Fibroblast of the aortic adventitia (primary cell): Measurements from ENCODE around the gene LCE6A. TPM values are rescaled to one million over a fixed set of nuclear protein-coding genes. Genes with fewer than 3 reads are reported as not detected.

ENCODE experiments used
- DNase-seq: peaks from one replicate; pipeline ENCODE4 v3.0.0-alpha.2; 2010; ENCODE audit warnings: low read depth
- H3K4me3 ChIP-seq: 2 replicates; pipeline ENCODE4 v1.5.1; 2011; ENCODE audit warnings: low read depth, mild to moderate bottlenecking, control low read depth, low read length, moderate library complexity
- total RNA-seq: library from RNA; depleted of rRNA; stranded (reverse); fragments of >200 nt; gene quantifications from 2 replicates; pipeline ENCODE4 v1.2.3, GENCODE V29; 2012; ENCODE audit warnings: low replicate concordance
- TF ChIP-seq, protein P1 (sequence below): IDR thresholded peaks from 2 replicates; pipeline ENCODE4 v1.5.1; 2011; ENCODE audit warnings: mild to moderate bottlenecking, low read length, control low read depth, inconsistent platforms; ENCODE audit not compliant: insufficient read depth

Gene LCE6A, protein sequence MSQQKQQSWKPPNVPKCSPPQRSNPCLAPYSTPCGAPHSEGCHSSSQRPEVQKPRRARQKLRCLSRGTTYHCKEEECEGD
- not detected in 2 replicates for total RNA-seq

DNA sequence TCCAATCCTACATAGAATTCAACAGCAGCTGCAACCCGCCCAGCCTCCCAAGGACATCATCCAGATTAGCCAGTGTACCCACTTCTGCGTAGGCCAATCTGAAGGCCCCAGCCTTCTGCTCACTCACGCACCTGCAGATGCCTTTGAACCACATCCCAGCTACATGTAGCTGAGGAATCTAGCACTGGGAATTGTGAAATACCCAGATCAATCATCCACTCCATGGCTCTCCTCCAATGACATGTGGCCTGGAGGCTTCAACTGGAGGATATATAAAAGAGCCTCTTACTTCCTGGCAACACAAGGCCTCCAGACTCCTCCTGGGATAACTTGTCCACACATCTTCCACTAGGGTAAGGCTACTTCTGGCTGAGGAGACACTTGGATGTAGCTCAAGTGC lies at the start of gene LCE6A:
TSS of gene LCE6A (plus strand) at position 301 of the 400 bp plus-strand sequence. CDS start 665 bp downstream, outside the sequence.
- TF ChIP-seq, protein P1, sequence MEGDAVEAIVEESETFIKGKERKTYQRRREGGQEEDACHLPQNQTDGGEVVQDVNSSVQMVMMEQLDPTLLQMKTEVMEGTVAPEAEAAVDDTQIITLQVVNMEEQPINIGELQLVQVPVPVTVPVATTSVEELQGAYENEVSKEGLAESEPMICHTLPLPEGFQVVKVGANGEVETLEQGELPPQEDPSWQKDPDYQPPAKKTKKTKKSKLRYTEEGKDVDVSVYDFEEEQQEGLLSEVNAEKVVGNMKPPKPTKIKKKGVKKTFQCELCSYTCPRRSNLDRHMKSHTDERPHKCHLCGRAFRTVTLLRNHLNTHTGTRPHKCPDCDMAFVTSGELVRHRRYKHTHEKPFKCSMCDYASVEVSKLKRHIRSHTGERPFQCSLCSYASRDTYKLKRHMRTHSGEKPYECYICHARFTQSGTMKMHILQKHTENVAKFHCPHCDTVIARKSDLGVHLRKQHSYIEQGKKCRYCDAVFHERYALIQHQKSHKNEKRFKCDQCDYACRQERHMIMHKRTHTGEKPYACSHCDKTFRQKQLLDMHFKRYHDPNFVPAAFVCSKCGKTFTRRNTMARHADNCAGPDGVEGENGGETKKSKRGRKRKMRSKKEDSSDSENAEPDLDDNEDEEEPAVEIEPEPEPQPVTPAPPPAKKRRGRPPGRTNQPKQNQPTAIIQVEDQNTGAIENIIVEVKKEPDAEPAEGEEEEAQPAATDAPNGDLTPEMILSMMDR: no peak
- no peak for DNase-seq
- H3K4me3 ChIP-seq: no peak within 1 kb of the TSS

DNA sequence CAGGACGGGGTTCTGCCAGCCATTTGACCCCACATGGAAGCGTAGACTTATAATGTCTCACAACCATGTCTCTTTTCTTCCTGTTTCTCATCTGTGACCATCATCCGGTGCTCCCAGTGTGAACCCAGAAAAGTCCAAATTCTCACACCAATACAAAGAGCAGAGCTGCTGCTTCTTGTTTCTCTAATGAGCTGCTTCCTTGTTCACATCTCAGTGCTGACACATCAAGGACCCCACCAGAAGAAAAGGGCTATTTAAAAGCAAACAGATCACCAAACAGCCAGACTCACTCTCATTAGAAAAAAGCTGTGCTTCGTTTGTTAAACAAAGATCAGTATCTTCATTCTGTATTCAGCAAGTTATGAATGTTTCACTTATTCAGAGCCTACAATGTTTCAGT lies 47.0 kb upstream of the LCE6A start:
- TF ChIP-seq, protein P1: no peak
- no peak for DNase-seq
- H3K4me3 ChIP-seq: no peak overlapping the region

DNA sequence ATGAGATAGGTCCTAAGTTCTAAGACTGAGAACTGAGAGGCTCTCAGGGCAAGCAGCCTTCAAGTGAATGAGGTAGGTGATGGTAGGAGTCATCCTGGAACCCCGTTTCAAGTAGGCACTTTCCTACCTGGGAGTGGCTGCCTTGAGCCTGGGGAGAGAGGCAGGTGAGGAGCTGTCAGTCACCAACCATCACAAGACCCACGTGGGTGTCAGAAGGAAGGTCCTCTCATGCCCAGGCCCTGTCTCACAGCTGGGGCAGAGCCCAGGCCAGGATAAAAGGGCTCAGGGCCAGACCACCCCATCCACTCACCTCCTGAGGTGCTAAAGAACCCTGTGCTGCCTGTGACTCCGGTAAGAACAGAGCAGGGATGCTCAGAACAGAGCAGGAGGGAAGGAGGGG lies 46.2 kb upstream of the LCE6A start, which contains the start of gene LCE1D:
TSS of gene LCE1D (plus strand) at position 301 of the 400 bp plus-strand sequence. CDS start 1,074 bp downstream, outside the sequence.
- TF ChIP-seq, protein P1: no peak
- H3K4me3 ChIP-seq: no peak within 1 kb of the TSS
- DNase-seq: no peak

DNA sequence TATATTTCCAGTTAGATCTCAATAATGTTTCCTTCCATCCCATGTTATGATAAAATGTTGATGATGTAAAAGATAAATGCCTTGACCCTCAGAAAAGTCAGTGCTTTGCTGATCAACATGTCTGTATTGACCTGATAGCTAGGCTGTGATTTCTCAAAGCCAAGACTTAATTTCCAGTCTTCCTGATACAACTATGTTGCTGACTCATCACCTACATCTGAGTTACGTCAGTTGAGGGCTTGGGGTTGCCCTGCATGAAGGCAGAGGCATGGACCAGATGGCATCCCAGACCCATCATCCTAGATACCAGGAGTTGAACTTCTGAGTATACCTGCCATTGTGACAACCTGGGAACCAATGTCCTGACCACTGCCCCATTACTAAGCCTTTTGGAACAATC lies 41.3 kb upstream of the LCE6A start:
- DNase-seq: no peak
- TF ChIP-seq, protein P1: no peak
- H3K4me3 ChIP-seq: no peak overlapping the region

DNA sequence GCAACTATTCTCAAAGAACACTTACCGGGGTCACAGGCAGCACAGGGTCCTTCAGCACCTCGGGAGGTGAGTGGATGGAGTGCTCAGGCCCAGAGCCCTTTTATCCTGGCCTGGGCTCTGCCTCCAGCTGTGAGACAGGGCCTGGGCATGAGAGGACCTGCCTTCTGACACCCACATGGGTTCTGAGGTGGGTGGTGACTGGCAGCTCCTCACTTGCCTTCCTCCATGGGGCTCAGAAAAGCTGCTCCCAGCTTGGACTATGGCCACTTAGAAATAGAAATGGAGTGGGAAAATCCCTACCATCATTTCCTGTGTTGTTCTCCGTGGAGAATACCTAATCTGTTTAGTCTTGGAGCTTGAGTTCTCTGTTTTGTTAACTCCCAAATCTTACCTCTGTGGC lies 36.1 kb upstream of the LCE6A start, which contains the start of gene LCE1C:
TSS of gene LCE1C (minus strand) at position 76 of the 400 bp plus-strand sequence. CDS start 1,173 bp downstream, outside the sequence.
- H3K4me3 ChIP-seq: no peak within 1 kb of the TSS
- TF ChIP-seq, protein P1: no peak
- no peak for DNase-seq

DNA sequence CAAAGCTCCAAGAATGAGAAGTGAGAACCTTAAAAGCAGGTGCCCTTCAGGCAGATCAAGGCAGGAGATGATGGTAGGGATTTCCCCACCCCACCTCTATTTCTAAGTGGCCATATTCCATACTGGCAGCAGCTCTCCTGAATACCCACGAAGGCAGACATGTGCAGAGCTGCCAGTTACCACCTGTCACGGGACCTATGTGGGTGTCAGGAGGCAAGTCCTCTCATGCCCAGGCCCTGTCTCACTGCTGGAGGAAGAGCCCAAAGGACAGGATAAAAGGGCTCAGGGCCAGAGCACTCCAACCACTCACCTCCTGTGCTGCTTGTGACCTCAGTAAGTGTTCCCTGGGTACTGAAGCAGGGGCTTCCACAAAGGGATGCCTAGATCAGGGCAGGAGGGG lies 31.6 kb upstream of the LCE6A start:
- DNase-seq: no peak
- TF ChIP-seq, protein P1: no peak
- no peak overlapping the region for H3K4me3 ChIP-seq

DNA sequence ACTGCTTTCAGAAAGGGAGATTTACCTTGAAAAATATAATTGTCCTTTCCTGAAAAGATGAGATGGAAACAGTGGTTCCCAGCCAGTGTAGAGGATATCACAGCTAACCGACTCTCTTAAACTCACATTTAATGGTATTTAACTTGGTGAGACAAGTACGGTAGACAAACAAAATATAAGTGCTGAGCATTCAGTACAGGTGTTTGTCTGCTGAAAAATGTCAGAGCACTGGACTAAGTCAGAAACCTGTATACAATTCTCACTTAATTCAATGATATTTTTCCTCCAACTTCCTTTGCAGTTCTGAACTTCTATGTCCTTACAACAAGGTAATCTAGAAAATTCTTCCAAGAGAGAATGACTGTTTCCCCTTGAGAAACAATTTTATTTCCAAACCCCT lies 31.0 kb upstream of the LCE6A start, which contains the start of gene LCE1B:
TSS of gene LCE1B (plus strand) at position 301 of the 400 bp plus-strand sequence. CDS start 476 bp downstream, outside the sequence.
- TF ChIP-seq, protein P1: no peak
- no peak for DNase-seq
- H3K4me3 ChIP-seq: no peak within 1 kb of the TSS
